Measurements from ENCODE around the gene ANO1.

The ANO1 gene

GRCh38 chr11:70141486-70142220 lies 63.5 kb downstream of the ANO1 start:
- DNase-seq: no peak

- no peak for DNase-seq
Observed at GRCh38 chr11:70142221-70142875, 64.2 kb downstream of the ANO1 start.

DNA sequence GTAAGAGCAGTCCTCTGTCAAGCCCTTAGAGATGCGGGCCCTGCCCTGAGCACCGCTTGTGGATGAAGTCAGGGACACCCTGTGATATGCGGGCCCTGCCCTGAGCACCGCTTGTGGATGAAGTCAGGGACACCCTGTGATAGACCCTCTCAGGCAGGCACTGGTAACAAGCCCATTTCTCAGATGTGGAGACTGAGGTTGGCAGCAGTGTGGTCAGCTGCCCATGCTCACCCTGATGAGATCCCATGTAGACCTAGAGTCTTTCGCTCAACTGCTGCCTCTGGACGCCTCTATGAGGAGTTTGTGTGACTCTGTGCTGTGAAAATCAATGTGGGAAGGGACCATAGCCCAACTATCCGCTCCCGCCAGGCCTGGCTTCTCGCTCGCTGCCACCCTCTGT lies 66.1 kb downstream of the ANO1 start:
- no peak for DNase-seq

DNA sequence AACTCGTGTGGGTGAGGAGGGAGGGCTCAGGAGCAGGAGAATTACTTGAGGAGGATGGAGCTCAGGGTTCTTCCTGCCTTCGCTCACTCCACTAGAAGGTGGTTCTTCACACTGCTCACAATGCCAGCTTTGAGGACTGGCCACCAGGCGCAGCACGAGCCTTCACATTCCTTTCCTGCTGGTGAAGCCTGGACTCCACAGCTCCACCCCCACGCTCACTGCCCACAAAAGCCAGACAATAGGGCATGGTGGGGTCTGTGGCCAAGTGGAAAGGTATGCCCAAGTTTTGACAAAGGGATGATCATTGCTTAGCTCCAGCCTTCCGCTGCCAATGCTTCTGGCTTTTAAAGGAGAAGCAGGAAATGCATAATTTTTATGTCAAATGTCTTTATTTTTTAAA lies 67.0 kb downstream of the ANO1 start:
- no peak for DNase-seq

- DNase-seq: no peak
Observed at GRCh38 chr11:70145841-70146240, 67.7 kb downstream of the ANO1 start.

DNA sequence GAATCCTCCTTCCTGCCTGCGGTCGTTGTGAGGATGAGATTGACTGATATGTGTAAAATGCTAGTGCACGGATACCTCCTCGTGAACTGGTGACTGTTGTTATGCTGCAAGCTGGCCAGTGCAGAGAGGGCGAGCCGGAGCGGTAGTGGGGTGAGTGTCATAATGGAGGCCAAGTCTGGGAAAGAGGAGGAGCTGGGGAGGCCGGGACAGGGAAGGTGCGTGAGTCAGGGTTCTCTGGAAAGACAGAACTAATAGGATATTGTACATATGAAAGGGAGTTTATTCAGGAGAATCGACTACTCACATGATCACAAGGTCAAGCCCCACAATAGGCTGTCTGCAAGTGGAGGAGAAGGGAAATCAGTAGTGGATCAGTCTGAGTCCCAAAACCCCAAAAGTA lies 68.2 kb downstream of the ANO1 start:
- no peak for DNase-seq

GRCh38 chr11:70146895-70147520 lies 68.9 kb downstream of the ANO1 start:
- no peak for DNase-seq

DNA sequence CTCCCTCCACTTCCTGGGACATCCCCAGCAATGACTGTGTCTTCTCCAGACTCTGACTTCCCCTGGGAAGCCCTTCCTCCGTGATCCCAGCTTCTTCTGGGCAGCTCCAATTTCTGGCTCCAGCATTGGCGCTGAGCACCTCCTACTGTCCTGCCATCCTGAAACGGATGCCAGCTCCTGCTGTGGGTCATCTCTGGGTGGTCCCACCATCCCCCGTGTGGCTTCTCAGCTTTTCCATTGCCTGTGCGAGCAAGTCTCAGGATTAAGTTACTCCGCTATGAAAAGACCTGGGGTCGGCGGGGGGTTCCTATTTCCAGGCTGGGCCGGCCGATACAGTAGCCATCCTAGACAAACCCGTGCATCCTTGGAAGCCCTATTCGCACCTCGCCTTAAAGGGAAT lies 69.6 kb downstream of the ANO1 start:
- no peak for DNase-seq

DNA sequence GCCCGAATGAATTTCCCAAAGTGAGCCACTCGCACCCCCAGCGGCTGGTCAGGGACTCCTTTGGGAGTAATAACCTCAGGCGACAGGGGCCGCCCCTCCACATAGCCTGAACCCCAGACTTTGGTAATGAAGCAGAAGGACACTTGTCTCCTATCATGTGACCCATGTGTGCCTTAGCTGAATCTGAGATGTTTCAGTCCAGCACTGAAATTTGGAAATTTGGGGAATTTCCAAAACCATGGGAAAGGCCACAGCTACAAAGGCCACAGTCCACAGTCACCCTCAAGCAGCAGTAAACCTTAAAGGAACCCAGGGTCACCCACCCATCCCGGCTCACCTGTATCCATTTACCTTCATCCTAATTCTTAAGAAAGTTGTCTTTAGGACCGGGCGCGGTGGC lies 73.6 kb downstream of the ANO1 start:
- no peak for DNase-seq

GRCh38 chr11:70153133-70153727 lies 75.1 kb downstream of the ANO1 start:
- DNase-seq: no peak

DNA sequence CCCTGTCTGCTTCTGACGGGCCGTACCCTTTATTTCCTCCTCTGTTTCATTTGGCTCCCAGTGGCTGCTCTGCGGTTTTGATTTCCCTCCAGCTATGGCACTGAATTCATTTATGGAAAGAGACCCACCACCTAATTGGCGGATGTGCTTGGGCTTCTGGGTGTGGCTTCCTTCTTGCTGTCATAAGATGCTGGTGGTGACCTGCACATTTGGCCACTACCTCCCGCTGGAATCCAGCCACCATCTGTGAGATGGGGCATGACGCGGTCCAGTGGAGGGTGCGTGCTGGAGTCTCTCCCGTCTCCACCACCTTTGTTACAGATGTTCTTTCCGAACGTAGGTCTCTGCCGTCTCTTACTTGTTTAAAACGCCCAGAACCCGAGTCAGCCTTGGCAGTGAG lies 77.3 kb downstream of the ANO1 start:
- no peak for DNase-seq

DNA sequence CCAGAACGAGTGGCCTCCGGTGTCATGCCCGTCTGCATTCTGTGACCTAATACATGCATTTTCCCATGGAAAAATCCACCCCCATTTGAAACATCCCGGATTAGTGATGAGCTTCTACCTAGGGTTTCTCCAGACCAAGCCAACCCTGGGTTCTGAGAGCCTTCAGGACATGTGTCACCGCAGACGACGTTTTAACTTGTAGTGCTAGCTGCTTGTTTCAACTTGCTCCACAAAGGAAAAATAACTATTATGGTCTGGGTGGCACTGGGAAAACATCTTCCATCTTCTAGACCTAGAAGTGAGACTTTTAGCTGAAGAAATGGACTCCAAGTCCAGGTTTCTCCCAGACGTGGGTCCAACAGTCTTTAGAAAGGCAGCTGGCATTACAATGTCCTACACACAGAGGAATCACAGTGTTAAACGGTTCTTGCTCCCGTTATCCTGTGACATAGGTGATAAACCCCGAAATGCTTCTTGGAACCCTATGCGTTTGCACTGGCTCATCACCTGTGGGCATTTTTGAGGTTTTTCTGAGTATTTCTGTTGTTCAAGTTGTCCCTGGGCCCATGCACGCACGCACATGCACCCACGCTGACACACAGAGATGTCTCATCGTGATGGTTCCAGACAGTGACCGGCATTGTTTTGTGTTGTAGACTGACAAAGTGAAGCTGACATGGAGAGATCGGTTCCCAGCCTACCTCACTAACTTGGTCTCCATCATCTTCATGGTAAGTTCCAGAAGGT lies 78.3 kb downstream of the ANO1 start:
- no peak for DNase-seq

DNA sequence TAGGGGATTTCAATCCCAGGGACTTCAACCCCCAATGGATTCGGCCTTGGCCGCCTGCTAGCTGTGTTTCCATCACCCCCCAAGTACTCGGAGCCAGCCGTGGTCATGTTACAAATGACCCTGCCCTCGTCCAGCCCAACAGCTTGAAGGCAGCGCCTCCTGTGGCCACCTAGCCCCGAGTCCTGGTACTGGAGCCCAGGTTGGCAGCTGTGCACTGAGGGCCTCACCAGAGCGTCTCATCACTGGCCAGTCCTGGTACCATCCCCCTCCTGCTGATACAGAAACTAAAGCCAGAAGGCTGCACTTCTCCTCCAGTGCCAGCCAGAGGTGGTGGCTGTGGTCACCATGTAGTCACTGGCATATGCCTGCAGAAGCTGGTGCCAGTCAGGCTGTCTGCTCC lies 80.1 kb downstream of the ANO1 start:
- no peak for DNase-seq

- DNase-seq: no peak
Observed at GRCh38 chr11:70158757-70159389, 80.8 kb downstream of the ANO1 start.

- DNase-seq: peak; percentile 60
Observed at GRCh38 chr11:70159627-70160570, 81.8 kb downstream of the ANO1 start.

GRCh38 chr11:70161043-70161625 lies 83.0 kb downstream of the ANO1 start:
- DNase-seq: no peak

- no peak for DNase-seq
Observed at GRCh38 chr11:70164705-70165104, 86.6 kb downstream of the ANO1 start.

DNA sequence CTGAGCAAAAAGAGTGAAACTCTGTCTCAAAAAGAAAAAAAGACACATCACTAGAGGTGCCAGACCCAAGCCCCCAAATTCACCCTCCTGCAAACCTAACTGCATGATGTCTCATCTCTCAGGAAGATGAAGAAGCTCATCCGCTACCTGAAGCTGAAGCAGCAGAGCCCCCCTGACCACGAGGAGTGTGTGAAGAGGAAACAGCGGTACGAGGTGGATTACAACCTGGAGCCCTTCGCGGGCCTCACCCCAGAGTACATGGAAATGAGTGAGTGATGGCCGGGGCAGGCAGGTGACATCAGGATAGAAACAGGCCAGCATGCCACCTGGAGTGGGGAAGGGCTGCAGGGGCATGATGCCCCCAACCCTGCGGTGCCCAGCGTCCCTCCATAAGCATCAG lies 89.0 kb downstream of the ANO1 start:
- no peak for DNase-seq

GRCh38 chr11:70167723-70168404 lies 89.7 kb downstream of the ANO1 start:
- no peak for DNase-seq

GRCh38 chr11:70168405-70168754 lies 90.3 kb downstream of the ANO1 start:
- no peak for DNase-seq

DNA sequence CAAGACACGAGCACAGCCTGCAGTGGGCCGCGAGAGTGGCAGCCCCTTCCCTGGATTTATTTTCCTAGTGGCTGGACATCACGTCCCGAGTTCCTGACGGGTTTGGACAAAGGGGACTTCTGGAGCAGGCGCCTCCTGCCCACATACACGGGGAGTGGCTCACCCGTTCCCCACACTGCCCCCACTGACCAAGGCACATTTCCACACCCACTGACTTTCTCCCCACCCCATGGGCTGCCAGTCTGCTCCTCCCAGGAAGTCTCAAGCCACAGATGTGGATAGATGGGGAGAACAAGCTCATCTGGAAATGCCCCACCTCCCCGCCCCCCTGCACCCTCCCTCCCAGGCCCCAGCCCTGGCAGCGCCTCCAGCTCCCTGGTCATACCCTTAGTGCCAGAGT lies 91.0 kb downstream of the ANO1 start:
- DNase-seq: peak; percentile 18

Measured in EL (cell line).